HG02763 (cell line): Measurements from ENCODE around the gene CDH4.

ENCODE experiments used
- ATAC-seq: cut with Tn5 transposase; IDR thresholded peaks from one replicate; pipeline ENCODE4 v1.9.1; 2021; ENCODE audit warnings: mild to moderate bottlenecking, moderate library complexity; ENCODE audit not compliant: unreplicated experiment

Gene CDH4

DNA sequence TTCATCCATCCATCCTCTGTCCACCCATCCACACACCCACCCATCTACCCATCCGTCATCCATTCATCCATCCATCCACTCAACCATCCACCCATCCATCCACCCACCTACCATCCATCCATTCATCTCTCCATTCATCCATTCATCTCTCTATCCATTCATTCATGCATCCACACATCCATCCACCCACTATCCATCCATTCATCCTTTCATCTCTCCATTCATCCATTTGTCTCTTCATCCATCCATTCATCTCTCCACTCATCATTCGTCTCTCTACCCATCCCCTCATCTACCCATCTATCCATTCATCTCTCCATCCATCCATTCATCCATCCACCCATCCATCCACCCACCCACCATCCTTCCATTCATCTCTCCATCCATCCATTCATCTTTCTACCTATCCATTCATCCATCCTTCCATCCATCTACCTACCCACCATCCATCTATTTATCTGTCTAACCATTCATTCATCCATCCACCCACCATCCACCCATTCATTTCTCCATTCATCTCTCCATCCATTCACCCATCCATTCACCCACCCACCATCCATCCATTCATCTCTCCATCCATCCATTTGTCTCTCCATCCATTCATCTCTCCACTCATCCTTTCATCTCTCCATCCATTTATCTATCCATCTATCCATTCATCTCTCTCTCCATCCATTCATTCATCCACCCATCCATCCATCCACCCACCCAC is 538.2 kb downstream of the CDH4 start:
- ATAC-seq, result no peak

DNA sequence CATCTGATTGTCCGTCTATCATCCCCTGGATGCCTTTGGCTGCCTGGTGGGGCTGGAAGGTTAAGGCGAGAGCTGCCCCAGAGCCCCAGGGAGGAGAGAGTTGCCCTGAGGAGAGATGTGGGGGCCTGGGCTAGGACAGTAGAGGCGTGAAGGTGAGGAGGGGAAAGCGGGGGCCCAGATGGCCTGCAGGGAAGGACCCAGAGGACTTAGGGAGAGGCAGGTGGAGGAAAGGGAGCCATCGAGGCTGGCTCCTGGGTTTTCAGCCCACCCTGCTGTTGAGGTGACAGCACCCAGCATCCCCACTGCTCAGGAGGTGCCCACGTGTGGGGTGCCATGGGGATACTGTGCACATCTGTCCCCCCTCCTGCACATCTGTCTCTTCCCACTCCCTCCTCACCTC is 539.9 kb downstream of the CDH4 start:
- ATAC-seq, result no peak

GRCh38 chr20:61795669-61796630 is 543.9 kb downstream of the CDH4 start:
- no peak for ATAC-seq

- no peak for ATAC-seq
Measured at GRCh38 chr20:61796738-61797137, 544.7 kb downstream of the CDH4 start.

- no peak for ATAC-seq
Measured at GRCh38 chr20:61797200-61797599, 545.1 kb downstream of the CDH4 start.

DNA sequence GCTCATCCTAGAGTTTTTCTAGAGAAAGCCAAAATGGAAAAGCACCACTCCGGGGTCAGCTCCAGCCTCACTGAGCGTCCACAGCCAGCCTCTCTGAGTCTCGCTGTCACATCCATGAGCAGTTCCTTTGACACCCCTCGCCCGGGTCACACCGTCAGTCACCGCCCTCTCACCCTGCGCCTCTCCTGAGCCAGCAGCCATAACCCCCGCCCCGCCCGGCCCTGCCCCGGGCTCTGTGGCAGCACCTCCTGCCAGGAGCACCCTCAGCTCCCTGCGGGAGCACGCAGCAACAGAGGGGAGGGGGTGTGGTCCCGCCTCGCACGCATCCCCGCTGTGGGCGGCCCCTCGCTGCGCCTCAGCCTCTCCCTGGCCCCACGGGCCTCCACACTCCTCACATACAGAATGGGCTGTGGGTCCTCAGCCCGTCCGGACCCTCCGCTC is 545.9 kb downstream of the CDH4 start:
- no peak for ATAC-seq

GRCh38 chr20:61798632-61799031 is 546.6 kb downstream of the CDH4 start:
- no peak for ATAC-seq

GRCh38 chr20:61799394-61799923 is 547.4 kb downstream of the CDH4 start:
- no peak for ATAC-seq

DNA sequence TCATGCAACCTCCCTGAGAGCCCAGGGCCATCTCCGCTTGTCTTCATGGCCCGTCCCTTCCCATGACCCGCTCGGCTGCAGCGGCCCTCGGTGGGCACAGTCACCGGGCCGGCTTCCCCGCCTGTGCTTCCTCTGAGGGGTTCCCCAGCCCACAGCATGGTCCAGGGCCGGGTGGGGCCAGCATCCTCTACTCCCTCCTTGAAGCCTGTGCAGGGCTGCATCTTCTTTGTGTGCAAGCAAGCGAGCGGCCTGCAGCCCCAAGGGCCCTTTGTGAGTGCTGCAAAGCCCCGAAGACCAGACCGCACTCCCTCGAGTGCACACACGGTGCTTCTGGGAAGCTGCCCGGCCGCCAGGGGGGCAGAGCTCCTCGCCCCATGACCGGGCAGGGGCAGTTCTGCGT is 547.9 kb downstream of the CDH4 start:
- no peak for ATAC-seq

- no peak for ATAC-seq
Measured at GRCh38 chr20:61800359-61801064, 548.5 kb downstream of the CDH4 start.

- no peak for ATAC-seq
Measured at GRCh38 chr20:61801065-61801360, 549.0 kb downstream of the CDH4 start.

DNA sequence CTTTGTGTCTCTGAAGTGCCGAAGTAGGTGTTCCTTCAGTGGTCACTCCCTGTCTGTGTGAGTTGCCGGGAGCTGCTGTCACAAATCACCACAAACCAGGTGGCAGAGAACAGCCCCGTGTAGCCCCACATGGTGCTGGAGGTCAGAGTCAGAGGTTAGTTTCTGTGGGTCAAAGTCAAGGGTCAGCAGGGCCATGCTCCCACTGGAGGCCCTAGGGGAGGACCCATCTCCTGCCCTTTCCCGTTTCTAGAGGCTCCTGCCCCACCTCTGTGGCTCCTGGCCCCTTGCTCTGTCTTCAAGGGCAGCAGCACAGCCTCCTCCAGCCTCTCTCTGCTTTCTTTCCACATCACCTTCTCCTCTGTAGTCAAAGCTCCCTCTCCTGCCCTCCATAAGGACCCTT is 549.4 kb downstream of the CDH4 start:
- no peak for ATAC-seq

- no peak for ATAC-seq
Measured at GRCh38 chr20:61801857-61802442, 549.9 kb downstream of the CDH4 start.

- ATAC-seq, result no peak
Measured at GRCh38 chr20:61802721-61803311, 550.8 kb downstream of the CDH4 start.

DNA sequence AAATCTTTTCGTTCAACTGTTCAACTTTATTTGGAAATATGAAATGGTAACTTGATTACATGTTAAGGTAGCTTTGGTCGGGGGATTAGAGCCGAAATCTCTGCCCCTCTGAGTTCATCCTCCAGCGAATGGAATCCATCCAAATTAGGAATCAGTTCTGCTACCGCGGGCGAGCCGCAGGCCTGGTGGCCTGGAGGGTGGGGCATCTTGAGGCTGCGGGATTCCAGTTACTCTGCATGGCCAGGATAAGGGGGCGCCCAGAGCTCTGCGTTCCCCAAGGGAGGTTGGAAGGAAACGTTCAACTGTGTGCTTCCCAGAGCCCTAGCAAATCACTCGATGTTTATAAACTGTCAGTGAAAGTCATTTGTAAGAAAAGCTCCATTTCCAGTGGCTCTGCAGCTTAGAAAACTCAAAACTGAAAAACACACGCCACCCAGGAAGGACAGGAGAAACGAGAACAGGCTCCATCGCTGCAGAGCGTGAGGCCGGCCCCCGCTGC is 551.4 kb downstream of the CDH4 start:
- ATAC-seq, result no peak

GRCh38 chr20:61803915-61804751 is 552.1 kb downstream of the CDH4 start:
- ATAC-seq, result no peak

DNA sequence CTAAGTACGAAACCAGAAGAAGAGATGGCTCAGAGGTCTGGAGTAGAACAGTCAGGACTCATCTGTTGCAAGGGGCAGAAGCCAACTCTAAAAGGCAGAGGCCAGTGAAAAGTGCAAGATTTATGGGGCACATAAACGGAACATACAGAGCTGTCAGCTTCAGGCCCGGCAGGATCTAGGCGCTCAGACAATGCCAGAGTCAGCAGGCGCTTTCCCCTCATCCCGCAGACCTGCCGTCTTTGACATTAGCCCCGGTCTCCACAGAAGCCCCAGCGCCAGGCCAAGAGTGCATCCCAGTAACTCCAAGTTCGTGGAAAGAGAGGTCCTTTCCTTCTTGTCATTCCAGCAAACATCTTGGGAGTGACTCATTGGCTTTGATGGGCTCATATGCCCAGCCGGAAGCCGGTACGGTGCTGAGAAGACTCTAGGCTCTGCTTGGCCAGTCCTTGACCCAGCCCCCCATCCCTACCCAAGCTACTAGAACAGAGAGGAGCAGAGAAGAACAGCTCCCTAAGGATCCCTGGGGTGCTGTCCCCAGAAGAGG is 552.8 kb downstream of the CDH4 start:
- ATAC-seq, result no peak

- ATAC-seq, result no peak
Measured at GRCh38 chr20:61805365-61805764, 553.3 kb downstream of the CDH4 start.

DNA sequence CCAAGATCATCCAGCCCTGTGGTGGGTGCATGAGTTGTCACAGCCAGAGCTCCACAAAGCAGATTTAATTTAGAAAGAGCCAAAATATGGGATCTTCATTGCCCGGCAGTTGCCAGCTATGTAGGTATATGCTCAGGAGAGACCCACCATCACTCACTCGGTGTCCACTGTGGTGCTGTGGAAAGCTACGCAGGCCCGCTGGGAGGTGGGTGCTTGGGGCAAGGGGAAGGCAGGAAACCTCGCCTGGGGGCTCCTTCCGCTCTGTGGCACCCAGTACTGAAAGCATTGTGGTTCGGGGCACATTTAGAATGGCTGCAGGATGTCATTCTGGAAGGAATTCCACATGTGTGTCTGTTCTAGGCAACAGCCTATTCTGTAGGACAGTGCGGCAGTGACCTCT is 553.7 kb downstream of the CDH4 start:
- ATAC-seq, result no peak
